GM21367 (cell line): ENCODE data around the gene CDK17.
"Not testable (repeated sequence)": the region's sequence is repeated elsewhere in the genome, so short reads cannot be mapped to it uniquely, and the experiment has no call there.

Source experiments
- ATAC-seq: cut with Tn5 transposase; IDR thresholded peaks from one replicate; pipeline ENCODE4 v1.9.1; 2021; ENCODE audit not compliant: unreplicated experiment

CDK17 gene

DNA sequence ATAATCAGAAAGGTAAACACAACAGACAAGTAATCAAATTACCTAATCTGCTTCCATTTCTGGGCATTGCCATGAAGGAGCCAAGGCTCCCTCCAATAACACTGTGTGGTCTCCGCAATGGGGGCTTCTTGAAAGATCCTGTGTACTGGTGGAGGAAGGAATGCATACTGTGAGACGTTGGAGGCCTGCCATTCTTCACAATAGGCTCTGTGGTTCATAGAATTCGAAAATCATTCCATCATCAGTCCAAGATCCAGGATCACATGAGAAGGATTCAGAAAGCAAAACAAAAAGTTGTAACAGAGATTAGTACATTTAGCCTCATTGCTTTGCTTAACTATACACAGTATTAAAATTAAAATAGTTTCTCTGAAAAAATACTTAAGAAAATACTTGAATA is 76.3 kb downstream of the CDK17 start:
- no peak for ATAC-seq

DNA sequence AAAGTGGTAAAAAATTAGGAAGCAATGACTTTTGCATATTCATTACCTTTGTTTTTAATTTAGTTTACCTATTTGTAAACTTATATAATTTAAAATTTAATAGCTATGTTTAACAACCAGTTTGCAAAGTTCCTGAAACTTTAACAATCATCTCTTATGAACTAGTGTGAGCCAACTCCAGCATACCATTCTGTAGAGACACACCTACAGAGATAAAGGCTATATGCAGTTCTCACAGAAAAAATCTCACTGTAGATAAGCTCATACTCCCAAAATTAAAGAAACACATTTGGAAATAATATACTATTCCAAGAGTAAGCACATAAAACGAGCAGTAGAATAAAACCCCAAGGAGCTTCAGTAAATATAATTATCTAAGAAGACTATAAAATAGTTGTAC is 77.5 kb downstream of the CDK17 start:
- no peak for ATAC-seq

DNA sequence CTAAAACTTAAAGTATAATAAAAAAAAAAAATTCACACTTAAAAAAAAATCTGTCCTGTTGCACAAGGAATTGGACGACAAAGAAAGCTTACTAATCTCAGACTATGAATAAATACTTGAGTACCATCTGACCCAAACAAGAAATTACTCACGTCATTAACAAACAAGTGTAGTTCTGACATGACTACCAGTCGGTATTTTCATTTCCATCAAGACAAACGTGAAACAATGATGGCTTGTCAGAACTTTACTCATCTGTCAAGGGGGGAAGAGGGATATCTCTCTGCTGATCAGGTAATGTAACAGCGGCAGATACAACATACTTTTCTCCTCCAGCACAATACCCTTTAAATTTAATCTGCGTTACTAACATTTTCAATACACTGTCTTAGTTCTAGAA is 78.3 kb downstream of the CDK17 start:
- ATAC-seq = no peak

DNA sequence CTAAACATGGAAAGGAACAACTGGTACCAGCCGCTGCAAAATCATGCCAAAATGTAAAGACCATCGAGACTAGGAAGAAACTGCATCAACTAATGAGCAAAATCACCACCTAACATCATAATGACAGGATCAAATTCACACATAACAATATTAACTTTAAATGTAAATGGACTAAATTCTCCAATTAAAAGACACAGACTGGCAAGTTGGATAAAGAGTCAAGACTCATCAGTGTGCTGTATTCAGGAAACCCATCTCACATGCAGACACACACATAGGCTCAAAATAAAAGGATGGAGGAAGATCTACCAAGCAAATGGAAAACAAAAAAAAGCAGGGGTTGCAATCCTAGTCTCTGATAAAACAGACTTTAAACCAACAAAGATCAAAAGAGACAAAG is 82.4 kb downstream of the CDK17 start:
- not testable (repeated sequence) for ATAC-seq

DNA sequence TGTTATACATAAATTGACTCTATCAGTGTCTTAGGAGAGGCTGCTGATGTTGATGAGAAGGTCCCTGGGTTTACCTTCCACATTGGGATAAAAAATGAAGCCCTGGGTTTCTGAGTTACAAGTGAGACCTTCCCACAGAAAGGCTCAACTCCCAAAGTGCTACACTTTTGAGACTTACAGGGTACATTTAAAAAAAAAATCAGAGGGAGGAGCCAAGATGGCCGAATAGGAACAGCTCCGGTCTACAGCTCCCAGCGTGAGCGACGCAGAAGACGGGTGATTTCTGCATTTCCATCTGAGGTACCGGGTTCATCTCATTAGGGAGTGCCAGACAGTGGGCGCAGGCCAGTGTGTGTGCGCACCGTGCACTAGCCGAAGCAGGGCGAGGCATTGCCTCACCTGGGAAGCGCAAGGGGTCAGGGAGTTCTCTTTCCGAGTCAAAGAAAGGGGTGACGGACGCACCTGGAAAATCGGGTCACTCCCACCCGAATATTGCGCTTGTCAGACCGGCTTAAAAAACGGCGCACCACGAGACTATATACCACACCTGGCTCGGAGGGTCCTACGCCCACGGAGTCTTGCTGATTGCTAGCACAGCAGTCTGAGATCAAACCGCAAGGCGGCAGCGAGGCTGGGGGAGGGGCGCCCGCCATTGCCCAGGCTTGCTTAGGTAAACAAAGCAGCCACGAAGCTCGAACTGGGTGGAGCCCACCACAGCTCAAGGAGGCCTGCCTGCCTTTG is 84.3 kb downstream of the CDK17 start:
- ATAC-seq = not testable (repeated sequence)

DNA sequence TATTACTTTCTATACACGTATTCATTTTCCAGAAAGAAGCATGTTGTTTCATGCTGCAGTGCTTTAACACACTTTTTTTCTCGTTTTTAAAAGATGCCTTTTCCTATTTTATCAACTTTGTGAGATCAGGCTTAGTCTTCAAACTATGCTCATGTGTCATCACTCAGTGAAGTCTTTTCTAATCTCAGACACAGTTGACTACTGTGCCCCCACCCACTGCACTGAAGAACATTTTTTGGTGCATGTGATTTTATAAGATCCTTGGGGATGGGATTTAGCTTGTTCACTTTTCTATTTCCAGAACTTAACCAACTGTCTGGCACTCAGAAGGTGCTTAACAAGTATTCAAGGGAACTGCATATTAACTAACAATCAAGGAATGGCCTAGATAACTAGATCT is 85.5 kb downstream of the CDK17 start:
- ATAC-seq = no peak

DNA sequence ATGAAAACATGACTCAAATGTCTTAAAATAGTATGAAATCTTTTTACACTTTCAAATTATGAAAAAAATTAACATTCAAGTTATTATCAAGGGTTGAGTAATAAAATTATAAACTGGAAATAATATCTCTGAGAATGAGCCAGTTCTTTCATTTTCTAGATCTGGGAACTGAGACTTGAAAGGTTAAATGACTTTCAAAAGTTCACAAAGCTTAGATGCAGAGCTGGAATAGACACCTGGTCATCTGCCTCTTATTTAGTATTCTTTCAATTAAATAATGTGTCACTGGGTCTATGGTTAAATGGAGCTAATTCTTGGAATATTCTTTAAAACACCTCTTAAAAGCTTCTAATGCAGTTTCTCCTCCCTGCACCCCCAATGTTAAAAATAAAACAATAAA is 86.6 kb downstream of the CDK17 start:
- no peak for ATAC-seq

DNA sequence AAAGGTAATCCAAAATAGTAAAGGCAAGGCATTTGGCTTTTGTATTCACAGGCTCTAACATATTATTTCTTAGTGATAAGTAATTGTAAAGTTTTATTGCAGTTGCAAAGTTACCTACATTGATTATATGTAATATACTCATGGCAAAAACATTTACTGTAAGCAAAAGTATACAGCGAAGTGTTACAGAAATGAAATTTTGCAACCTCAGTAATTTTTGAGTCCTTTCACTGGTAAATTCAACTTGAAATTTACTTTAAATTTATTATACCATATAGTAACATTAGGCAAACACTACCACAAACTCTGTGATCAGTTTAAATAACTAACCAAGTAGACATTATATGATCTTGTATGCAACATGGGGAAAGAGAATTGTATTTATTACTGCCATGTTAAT is 89.0 kb downstream of the CDK17 start:
- ATAC-seq = no peak

DNA sequence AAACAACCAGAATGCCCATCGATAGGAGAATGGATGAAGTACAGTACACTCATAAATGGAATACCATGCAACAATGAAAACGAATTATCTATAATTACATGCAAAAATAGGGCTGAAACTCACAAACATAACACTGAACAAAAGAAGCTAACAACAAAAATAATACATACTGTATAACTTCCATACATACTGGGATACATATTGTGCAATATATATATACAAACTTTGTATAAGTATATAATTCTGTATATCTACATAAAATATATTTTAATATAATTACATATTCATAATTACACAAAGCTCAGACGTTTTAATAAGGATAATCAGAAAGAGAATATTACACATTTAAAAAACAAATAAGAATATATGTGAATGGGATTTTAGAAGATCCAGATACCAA is 90.2 kb downstream of the CDK17 start:
- ATAC-seq = no peak

DNA sequence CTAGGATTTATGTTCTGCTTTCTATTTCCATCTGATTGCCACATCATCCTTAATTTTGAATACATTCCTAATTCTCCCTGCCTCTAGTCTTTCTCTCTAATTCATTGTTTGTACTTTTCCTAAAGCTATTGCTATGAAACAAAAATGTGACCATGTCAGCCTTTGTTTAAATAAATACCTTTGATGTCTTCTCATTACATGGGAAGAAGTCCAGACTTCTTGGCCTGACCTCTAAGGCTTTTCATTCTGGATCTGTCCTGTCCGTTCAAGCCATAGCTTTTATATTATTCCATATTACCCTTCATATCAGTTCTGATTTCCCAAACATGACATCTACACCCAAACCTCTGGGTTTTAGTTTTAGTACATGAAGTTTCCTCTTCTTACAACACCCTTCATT is 91.4 kb downstream of the CDK17 start:
- ATAC-seq = no peak

DNA sequence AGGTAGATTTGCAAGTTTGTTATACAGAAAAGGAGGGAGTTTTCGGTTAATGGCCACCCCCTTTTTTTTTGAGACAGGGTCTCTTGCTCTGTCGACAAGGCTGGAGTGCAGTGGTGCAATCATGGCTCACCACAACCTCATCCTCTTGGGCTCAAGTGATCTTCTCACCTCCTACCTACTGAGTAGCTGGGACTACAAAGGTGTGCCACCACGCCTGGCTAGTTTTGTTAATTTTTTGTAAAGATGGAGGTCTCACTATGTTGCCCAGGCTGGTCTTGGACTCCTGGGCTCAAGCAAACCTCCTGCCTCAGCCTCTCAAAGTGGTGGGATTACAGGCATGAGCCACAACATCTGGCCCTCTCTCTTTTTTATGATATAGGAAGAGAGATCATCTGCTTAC is 94.6 kb downstream of the CDK17 start:
- no peak for ATAC-seq

DNA sequence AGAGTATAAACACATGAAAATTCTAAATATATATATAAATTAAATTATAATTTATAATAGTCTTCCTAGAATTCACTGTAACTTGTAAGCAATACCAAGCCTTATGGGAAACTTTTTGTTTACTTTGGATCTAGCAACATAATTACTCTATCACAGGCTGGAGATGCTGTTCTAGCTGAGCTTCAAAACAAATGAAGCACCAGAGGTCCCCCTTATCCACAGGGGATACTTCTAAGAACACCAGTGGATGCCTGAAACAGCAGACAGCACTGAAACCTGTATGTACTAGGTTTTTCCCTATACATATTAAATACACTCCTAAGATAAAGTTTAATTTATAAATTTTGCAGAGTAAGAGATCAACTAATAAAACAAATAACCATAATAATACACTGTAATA is 96.6 kb downstream of the CDK17 start:
- ATAC-seq = no peak

DNA sequence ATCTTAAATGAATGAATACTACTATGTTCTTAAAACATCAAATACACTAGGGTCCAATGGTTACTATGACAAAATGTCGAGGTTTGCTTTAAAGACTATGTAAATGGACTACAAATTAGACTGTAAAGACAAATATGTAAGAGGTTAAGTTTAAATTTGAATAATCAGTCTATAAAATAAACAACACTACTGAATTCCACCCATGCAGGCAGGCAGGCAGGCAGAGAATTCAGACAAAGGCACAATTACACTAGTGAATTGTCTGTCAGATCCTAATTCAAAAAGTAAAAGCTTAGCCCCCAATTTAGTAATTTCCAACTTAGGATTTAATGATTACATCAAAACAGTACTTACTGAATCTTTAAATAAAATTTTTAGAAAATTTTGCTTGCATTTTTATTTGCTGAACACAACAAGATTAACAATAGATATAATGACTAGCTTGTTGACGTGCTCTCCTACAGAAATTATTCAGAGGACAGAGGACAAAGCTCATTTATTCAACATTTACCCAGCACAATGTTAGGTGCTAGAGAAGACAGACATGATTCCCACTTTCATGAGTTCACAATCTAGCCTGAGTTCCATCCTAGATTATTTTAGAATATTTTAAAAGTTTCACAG is 97.4 kb downstream of the CDK17 start:
- ATAC-seq = no peak

DNA sequence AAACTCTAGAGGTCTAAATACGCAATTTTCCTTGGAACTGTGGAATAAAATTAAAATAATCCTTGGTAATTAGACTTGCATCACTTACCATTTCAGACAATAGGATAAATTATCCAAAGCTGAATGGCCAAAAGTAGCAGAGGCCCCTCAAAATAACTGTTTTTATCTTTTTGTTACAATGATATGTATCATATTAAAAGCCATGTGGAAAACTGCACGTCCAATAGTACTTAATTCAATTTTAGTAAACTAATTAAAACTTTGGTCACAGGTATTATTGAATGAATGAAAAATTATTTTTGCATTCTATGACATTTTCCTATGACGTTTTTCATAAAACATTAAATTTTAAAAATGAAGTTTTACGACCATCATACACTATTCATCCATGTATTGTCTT is 98.5 kb downstream of the CDK17 start:
- no peak for ATAC-seq

DNA sequence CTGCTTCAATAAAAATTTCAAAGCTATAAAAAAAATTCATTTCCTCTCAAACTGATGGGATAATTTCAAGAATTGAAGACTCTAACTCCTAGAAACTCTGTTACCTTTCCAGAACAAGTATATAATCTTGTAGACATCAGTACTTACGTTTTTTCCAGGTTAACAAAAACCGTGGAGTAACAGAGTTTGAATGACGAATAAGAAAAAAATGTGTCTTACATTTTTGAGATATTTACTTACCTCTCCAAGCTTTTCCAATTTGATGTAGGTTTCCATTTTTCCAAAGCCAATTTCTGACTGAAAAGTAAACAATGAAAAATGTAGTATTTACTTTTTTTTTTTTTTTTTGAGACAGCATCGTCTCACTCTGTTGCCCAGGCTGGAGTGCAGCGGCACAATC is 100.2 kb downstream of the CDK17 start:
- no peak for ATAC-seq

DNA sequence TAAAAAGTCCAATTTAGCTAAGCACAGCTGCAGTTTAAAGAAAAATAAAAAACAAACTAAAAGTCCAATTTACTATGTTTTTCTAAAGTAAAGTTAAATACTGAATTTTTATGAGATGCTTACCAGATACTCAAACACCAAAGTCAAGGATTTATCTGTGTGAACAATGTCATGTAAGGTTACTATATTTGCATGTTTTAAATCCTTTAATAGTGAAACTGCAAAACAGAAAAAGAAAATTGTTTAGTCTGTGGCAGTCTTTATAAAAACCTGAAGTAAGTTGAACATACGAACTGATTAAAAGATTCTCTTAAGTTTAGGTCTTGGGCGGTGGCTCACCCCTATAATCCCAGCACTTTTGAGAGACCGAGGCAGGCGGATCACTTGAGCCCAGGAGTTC is 102.7 kb downstream of the CDK17 start:
- ATAC-seq = no peak

DNA sequence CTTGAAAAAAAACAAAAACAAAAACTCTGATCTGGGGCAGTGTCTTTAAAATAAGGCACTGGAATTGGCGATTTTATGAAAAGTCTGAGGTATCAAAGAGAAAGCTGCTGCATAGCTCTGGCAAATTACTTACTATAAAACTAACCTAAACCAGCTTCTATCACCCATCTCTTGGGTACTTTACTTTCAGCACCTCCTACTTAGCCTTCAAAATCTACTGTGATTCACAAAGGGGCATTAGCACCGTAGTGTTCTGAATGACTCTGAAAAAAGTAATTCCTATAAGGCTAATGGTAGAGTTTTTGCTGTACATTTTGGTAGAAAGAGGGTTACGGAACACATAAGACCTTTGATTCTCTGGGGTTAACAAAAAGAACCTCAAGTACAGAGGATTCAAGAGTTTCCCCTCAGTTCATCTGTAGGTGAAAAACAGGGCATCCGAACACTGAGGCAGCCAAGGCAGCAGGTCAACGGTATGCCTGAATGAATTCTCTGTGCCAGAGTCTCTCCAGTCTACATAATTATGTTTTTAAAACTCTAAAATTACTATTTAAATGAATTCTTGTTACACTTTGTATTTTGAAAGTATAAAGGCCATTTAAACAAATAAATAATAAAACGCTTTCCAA is 104.6 kb downstream of the CDK17 start:
- no peak for ATAC-seq

DNA sequence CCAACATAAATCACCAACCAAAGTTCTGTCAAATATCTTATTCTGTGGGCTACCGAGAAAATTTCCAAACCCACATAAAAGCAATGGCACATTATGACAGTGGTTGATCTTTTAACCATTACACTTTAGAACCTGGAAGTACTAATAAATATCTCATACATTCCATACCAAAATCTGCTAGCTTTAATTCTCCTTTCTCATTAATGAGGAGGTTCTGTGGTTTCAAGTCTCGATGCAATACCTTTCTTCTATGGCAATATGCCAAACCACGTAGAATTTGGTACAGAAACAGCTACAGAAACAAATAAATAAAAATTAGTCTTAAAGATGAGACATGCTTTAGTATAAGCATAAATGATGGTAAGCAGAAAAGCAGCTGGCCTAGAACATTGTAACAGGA is 105.4 kb downstream of the CDK17 start:
- ATAC-seq = no peak

DNA sequence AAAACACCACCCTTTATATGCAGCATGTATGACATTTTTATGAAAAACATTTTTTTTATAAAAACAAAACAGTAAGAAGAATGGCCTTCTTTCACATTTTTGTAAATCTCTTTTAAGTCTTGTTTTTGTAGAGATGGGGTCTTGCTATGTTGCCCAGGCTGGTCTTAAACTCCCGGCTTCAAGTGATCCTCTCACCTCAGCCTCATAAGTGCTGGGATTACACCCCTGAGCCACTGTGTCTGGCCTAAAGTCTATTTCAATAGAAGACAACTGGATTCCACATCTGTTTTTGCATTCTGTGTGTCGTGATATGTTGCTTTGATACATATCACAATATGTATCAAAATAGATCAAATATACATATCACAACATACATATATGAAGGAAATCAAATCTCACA is 107.1 kb downstream of the CDK17 start:
- no peak for ATAC-seq

DNA sequence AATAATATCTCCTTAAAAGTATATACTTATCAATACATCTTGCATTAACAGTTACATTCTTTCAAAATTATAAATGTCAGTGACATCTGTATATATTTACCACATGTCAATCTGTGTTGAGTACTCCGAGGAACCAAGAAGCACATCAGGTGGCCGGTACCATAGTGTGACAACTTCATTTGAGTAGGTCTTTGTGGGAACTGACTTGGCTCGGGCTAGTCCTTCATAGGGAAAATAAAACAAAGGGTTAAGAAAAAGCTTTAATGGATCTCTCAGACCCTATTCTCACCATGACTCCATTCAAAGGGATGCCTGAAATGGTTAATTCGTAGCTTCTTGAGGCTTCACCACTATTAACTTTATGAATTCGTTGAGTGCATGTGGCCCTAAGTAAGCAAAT is 111.2 kb downstream of the CDK17 start:
- ATAC-seq = no peak

DNA sequence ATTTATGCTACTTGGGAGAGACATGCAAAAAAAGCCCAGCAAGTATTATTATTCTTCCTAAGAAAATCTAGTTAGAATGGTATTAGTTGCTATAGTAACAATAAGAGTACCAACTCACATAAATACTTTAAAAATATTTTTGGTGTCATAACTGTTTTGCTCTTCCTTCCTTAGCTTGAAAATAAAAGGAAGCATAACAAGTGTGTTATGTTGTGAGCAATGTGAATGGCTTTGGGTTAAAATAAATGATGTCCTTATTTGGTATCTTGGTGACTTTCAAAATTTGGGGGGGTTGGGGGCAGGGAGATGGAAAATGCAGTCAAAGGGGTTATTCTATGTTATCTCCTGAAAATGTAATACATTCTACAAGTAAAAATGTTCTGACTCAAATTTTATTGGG is 115.1 kb downstream of the CDK17 start:
- no peak for ATAC-seq

DNA sequence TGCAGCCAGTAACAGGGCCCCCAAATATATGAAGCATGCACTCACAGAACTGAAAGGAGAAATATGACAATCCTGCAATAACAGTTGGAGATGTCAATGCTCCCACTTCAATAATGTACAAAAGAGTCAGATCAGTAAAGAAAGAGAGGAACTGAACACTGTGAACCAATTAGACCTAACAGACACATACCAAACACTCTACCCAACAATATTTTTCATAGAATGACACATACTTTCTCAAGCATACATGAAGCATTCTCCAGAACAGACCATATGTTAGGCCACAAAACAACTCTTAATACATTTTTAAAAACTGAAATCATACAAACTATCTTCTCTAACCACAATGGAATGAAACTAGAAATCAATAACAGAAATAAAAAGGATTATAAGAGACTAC is 125.9 kb downstream of the CDK17 start:
- no peak for ATAC-seq
